GM12878 (cell line): Measurements from ENCODE around the gene MYG1. TPM values are rescaled to one million over a fixed set of nuclear protein-coding genes. Genes with fewer than 3 reads are reported as not detected.

ENCODE experiments used
- BACH1 ChIP-seq: fragments of 450-650 bp; IDR thresholded peaks from 2 replicates; pipeline ENCODE4 v1.6.1; 2017; ENCODE audit warnings: mild to moderate bottlenecking, borderline replicate concordance
- CBX5 ChIP-seq: sonication (generic); IDR thresholded peaks from 2 replicates; pipeline ENCODE4 v1.6.1; 2016; ENCODE audit warnings: low read depth, moderate library complexity, mild to moderate bottlenecking, inconsistent platforms
- CUX1 ChIP-seq: IDR thresholded peaks from 2 replicates; pipeline ENCODE4 v1.6.1; 2012; ENCODE audit warnings: improper control_type of control experiment, low read depth, low read length; ENCODE audit not compliant: insufficient replicate concordance
- EP300 ChIP-seq, 2 experiments: fragments of 150-350 bp in 1 of 2; IDR thresholded peaks; 2 replicates each; pipeline ENCODE4 v1.6.1; 2011 to 2012; ENCODE audit warnings: low read depth in 2 of 2, low read length in 2 of 2, borderline replicate concordance in 1 of 2, improper control_type of control experiment in 1 of 2, inconsistent platforms in 1 of 2; ENCODE audit not compliant: control insufficient read depth in 1 of 2
- FOXM1 ChIP-seq: IDR thresholded peaks from 2 replicates; pipeline ENCODE4 v1.6.1; 2012; ENCODE audit warnings: low read depth, mild to moderate bottlenecking, inconsistent platforms, low read length, moderate library complexity
- GABPA ChIP-seq: IDR thresholded peaks from 2 replicates; pipeline ENCODE4 v1.6.1; 2014; ENCODE audit warnings: antibody characterized with exemption, low read depth, mild to moderate bottlenecking, inconsistent platforms
- IKZF2 ChIP-seq, 2 experiments: fragments of 450-650 bp; IDR thresholded peaks; 2 replicates each; pipeline ENCODE4 v1.6.1; 2017; ENCODE audit warnings: mild to moderate bottlenecking in 2 of 2, moderate library complexity in 2 of 2
- JUND ChIP-seq: IDR thresholded peaks from 2 replicates; pipeline ENCODE4 v1.6.1; 2012; ENCODE audit warnings: low read depth, mild to moderate bottlenecking, low read length, improper control_type of control experiment, moderate library complexity
- LARP7 ChIP-seq: fragments of 450-650 bp; IDR thresholded peaks from 2 replicates; pipeline ENCODE4 v1.6.1; 2017; ENCODE audit warnings: mild to moderate bottlenecking
- PAX5 ChIP-seq: IDR thresholded peaks from 2 replicates; pipeline ENCODE4 v1.6.1; 2011; ENCODE audit warnings: low read depth, low read length, borderline replicate concordance
- TBL1XR1 ChIP-seq: IDR thresholded peaks from 2 replicates; pipeline ENCODE4 v1.6.1; 2012; ENCODE audit warnings: low read depth, low read length, improper control_type of control experiment
- ZBTB11 ChIP-seq: fragments of 450-650 bp; formaldehyde crosslinking; IDR thresholded peaks from 2 replicates; pipeline ENCODE4 v1.5.0; 2022; ENCODE audit warnings: mild to moderate bottlenecking, missing genetic modification characterization
- ZBTB4 ChIP-seq: fragments of 450-650 bp; formaldehyde crosslinking; IDR thresholded peaks from 2 replicates; pipeline ENCODE4 v1.4.0; 2022; ENCODE audit warnings: mild to moderate bottlenecking, moderate library complexity
- ZNF622 ChIP-seq: fragments of 450-650 bp; IDR thresholded peaks from 2 replicates; pipeline ENCODE4 v1.6.1; 2017; ENCODE audit warnings: mild to moderate bottlenecking, inconsistent platforms
- polyA plus RNA-seq, 11 experiments: library from polyadenylated mRNA; depleted of rRNA in 4 of 11; unstranded in 6 of 11; stranded (reverse) in 5 of 11; fragments of >200 nt; fragmentation: Nextera tagmentation in 4 of 11; fragmentation: Illumina TruSeq in 1 of 11; extraction: Ambion mirVana in 4 of 11; extraction: Trizol in 1 of 11; gene quantifications; 1 replicate in 1 of 11; 2 replicates in 10 of 11; pipeline versions ENCODE4 v1.2.1 to v1.2.3, GENCODE V29; 2011 to 2016; ENCODE audit warnings: inconsistent platforms in 2 of 11, missing spikeins in 2 of 11, low read depth in 1 of 11
- total RNA-seq, 4 experiments: library from RNA; depleted of rRNA in 3 of 4; stranded (reverse); fragments of >200 nt in 3 of 4; fragmentation: Illumina TruSeq in 1 of 4; extraction: Trizol in 1 of 4; gene quantifications; 2 replicates each; pipeline versions ENCODE4 v1.2.1 to v1.2.3, GENCODE V29; 2013 to 2021
- TF ChIP-seq, protein P1 (sequence below): fragments of 450-650 bp; IDR thresholded peaks from 2 replicates; pipeline ENCODE4 v1.6.1; 2016; ENCODE audit warnings: mild to moderate bottlenecking

The MYG1 gene
- total and polyA plus RNA-seq, 10 of the 15 experiments (the other 5 are each of a cell fraction or from before 2014, with no cell fraction given): 20.7 to 81.0 (median 49.4) TPM

GRCh38 chr12:53267999-53268629, 31.4 kb upstream of the MYG1 start, which contains the start of gene ESPL1 (continued):
- TF ChIP-seq ZNF622: no peak
- no peak for TF ChIP-seq CBX5
- no peak for TF ChIP-seq CUX1
- TF ChIP-seq TBL1XR1: no peak
- TF ChIP-seq PAX5: no peak; the same call in 1 of the 2 replicates
- no peak for TF ChIP-seq JUND
- TF ChIP-seq, protein P1, sequence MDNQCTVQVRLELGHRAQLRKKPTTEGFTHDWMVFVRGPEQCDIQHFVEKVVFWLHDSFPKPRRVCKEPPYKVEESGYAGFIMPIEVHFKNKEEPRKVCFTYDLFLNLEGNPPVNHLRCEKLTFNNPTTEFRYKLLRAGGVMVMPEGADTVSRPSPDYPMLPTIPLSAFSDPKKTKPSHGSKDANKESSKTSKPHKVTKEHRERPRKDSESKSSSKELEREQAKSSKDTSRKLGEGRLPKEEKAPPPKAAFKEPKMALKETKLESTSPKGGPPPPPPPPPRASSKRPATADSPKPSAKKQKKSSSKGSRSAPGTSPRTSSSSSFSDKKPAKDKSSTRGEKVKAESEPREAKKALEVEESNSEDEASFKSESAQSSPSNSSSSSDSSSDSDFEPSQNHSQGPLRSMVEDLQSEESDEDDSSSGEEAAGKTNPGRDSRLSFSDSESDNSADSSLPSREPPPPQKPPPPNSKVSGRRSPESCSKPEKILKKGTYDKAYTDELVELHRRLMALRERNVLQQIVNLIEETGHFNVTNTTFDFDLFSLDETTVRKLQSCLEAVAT: peak; percentile 57; the same call in 1 of the 2 replicates
- no peak for TF ChIP-seq ZBTB11 (CRISPR knock-in tag)
- TF ChIP-seq ZBTB4: no peak
- TF ChIP-seq FOXM1: peak; percentile 85
- no peak for TF ChIP-seq BACH1
- no peak; the same call in 1 of the 2 replicates for TF ChIP-seq GABPA
- peak; percentile 55 to 76; a peak in 2 of 4 replicates for TF ChIP-seq IKZF2 (IDR thresholded peaks at IDR 0.05)
- peak; percentile 68 for TF ChIP-seq LARP7
- TF ChIP-seq EP300 (IDR thresholded peaks at IDR 0.05; ENCODE audit: borderline replicate concordance in 1 of 2, control insufficient read depth in 1 of 2, low read depth in 2 of 2, low read length in 2 of 2): no peak
